Transverse colon (tissue), 4 donors: ENCODE measurements around the gene SYNE1.

ENCODE experiments used
- CTCF ChIP-seq, 5 experiments: fragments of 200-600 bp in 3 of 5; fragments of 450-650 bp in 2 of 5; sonication (generic) in 3 of 5; IDR thresholded peaks; 1 replicate in 2 of 5; 2 replicates in 3 of 5; pipeline ENCODE4 v1.5.1; 2016 to 2017; ENCODE audit warnings: antibody characterized with exemption in 5 of 5, inconsistent platforms in 3 of 5, mild to moderate bottlenecking in 2 of 5, moderate library complexity in 1 of 5
- POLR2A ChIP-seq: fragments of 450-650 bp; IDR thresholded peaks from one replicate; pipeline ENCODE4 v1.6.1; 2016; ENCODE audit warnings: antibody characterized with exemption, mild to moderate bottlenecking, moderate library complexity
- POLR2AphosphoS5 ChIP-seq, 3 donors: sonication (generic); formaldehyde crosslinking; IDR thresholded peaks; one replicate each; pipeline ENCODE4 v1.6.1; 2016; ENCODE audit warnings: antibody characterized with exemption in 3 of 3

- TF ChIP-seq CTCF (IDR thresholded peaks at IDR 0.05) (no peak), POLR2A (no peak), POLR2AphosphoS5 (IDR thresholded peaks at IDR 0.05) (no peak)
These were observed 60.6 kb downstream of the SYNE1 start for GRCh38 chr6:152576525-152576924.
